ENCODE data around the gene TBX4. TPM values are rescaled to one million over a fixed set of nuclear protein-coding genes. Genes with fewer than 3 reads are reported as not detected.

The TBX4 gene
- total RNA-seq, 1 experiment from 2014 or later = not detected

DNA sequence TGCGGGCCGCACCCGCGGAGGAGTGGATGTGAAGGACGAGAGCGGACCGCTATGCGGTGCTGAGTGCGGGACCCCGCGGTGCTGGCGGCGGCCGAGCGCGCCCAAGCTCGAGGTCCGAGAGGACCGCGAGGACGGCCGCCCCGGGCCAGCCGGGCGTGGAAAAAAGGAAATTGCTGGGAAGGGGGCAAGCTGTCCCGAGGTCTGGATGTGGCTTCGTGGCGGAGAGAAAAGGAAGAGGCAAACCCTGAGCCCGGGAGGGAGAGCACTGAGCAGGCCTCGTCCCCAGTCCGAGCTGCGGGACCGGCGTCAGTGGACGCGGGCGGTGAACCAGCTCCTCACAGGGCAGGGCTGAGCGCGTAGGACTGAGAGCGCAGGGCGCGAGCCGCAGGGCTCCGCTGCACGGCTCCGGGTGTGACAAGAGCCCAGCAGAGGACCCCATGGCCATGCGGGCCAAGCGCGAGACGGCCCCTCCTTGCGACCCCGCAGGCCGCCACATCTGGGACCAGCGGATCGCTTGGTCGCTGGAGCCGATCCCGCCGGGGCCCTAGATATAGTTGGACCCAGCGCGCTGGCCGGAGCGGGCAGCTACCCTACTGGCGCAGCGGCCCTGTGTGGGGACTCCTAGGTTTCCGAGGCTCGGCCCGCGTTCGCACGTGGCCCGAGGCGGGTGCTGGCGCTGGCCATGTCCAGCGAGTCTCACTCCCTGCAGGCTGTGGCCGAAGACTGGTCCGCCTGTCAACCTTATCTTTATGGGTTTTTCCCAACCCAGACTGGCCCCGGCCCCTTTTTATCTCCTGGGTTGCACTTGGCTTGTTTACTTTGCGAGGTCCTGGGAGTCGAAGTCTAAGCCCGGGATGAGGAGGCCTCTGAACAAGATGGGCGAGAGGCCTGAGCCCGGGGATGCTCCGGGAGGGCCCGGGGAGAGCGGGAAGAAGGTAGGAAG lies 2.4 kb downstream of the TBX4 start:
- peaks cover 0 to 2% (median 0%) of the 10 kb centered on the region in 3 experiments; a peak in 1 of 7 replicates for H3K36me3 Mint-ChIP-seq (ENCODE audit: insufficient read depth in 1 of 3, low read depth in 3 of 3)
- peaks cover 7 to 11% of the 10 kb centered on the region in 2 experiments for H3K9me3 Mint-ChIP-seq
- Histone ChIP-seq H3K23me2 (ENCODE audit: insufficient read length, low read depth, low read length, poor library complexity, severe bottlenecking) (peaks cover 13% of the 10 kb centered on the region), H2AK5ac (ENCODE audit: insufficient read length, low read length) (no peak overlapping the region), H3K18ac (ENCODE audit: insufficient read length, low read depth, low read length) (no peak overlapping the region), H3K27ac (ENCODE audit: insufficient read length, low read depth, low read length) (no peak overlapping the region), H3K4me2 (ENCODE audit: insufficient read depth, insufficient read length, low read length) (no peak overlapping the region), H2BK120ac (ENCODE audit: low read depth, low read length, poor library complexity, severe bottlenecking) (no peak overlapping the region), H3K23ac (ENCODE audit: insufficient read length, low read depth, low read length) (no peak overlapping the region), H4K8ac (replicated peaks; ENCODE audit: insufficient read length, low read depth, low read length) (no peak overlapping the region), H3K56ac (ENCODE audit: insufficient read length, low read depth, low read length) (no peak overlapping the region), H2BK5ac (ENCODE audit: insufficient read length, low read length) (no peak overlapping the region), H3K9me3 (ENCODE audit: control insufficient read depth, low read depth, low read length) (no peaks in the 10 kb centered on the region), H4K20me1 (ENCODE audit: control insufficient read depth, insufficient read depth, insufficient read length) (peaks cover 2% of the 10 kb centered on the region), H3K79me2 (ENCODE audit: insufficient read depth, low read length) (no peaks in the 10 kb centered on the region), H2BK15ac (ENCODE audit: low read depth, low read length) (no peak overlapping the region), H3K4me1 (ENCODE audit: insufficient read depth, low read length) (no peaks in the 10 kb centered on the region; the same call in 1 of the 2 replicates), H2BK12ac (ENCODE audit: insufficient read length, low read depth, low read length) (no peak overlapping the region), H3K14ac (ENCODE audit: insufficient read depth, low read length) (no peak overlapping the region), H3K9ac (ENCODE audit: extremely low read depth, insufficient read length, low read length) (no peak overlapping the region), H2AFZ (ENCODE audit: low read length) (no peak overlapping the region), H4K91ac (ENCODE audit: insufficient read length, low read depth, low read length) (no peak overlapping the region), H3K79me1 (ENCODE audit: insufficient read depth, low read depth, low read length, poor library complexity, severe bottlenecking) (no peaks in the 10 kb centered on the region), H3K27me3 (ENCODE audit: insufficient read depth, low read length) (peaks cover 90% of the 10 kb centered on the region), H3T11ph (ENCODE audit: low read length) (no peak overlapping the region), H4K5ac (ENCODE audit: insufficient read length, low read depth, low read length) (no peak overlapping the region), H2BK20ac (ENCODE audit: low read depth, low read length, poor library complexity, severe bottlenecking) (no peak overlapping the region), H3K4ac (ENCODE audit: low read depth, low read length) (no peak overlapping the region)
- TF ChIP-seq, protein P1, sequence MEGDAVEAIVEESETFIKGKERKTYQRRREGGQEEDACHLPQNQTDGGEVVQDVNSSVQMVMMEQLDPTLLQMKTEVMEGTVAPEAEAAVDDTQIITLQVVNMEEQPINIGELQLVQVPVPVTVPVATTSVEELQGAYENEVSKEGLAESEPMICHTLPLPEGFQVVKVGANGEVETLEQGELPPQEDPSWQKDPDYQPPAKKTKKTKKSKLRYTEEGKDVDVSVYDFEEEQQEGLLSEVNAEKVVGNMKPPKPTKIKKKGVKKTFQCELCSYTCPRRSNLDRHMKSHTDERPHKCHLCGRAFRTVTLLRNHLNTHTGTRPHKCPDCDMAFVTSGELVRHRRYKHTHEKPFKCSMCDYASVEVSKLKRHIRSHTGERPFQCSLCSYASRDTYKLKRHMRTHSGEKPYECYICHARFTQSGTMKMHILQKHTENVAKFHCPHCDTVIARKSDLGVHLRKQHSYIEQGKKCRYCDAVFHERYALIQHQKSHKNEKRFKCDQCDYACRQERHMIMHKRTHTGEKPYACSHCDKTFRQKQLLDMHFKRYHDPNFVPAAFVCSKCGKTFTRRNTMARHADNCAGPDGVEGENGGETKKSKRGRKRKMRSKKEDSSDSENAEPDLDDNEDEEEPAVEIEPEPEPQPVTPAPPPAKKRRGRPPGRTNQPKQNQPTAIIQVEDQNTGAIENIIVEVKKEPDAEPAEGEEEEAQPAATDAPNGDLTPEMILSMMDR (conservative IDR thresholded peaks at IDR 0.05) = no peak
- peak; percentile 67 for DNase-seq
- no CpG with 5 or more reads among the region's 86 CpGs for WGBS (ENCODE audit: extremely low coverage, insufficient read length, low lambda C conversion rate)
- H3K4me3 Mint-ChIP-seq = peak overlapping the region; percentile 32 to 68; a peak in 4 of 5 replicates
- peaks cover 29 to 44% of the 10 kb centered on the region in 2 experiments for H3K4me1 Mint-ChIP-seq
- no peak overlapping the region; a peak in 1 of 7 replicates for H3K27ac Mint-ChIP-seq
- peaks cover 99% of the 10 kb centered on the region for H3K27me3 Mint-ChIP-seq (ENCODE audit: low read depth)

Data from H9 (cell line).